SK-N-MC (cell line): ENCODE data around the gene SLC15A1.

Source experiments
- DNase-seq: peaks from one replicate; pipeline ENCODE4 v3.0.0-alpha.2; 2011; ENCODE audit warnings: low read depth, low spot score
- H3K27ac ChIP-seq: fragments of 200-600 bp; sonication (generic); 2 replicates; pipeline ENCODE4 v1.5.1; 2016; ENCODE audit warnings: mixed run types
- H3K36me3 ChIP-seq: fragments of 200-600 bp; sonication (generic); 2 replicates; pipeline ENCODE4 v1.6.1; 2017; ENCODE audit warnings: antibody characterized with exemption, low read length, mixed read lengths; ENCODE audit not compliant: insufficient read depth
- H3K4me3 ChIP-seq: fragments of 200-600 bp; sonication (generic); 2 replicates; pipeline ENCODE4 v1.5.1; 2016
- H3K9ac ChIP-seq: fragments of 200-600 bp; sonication (generic); 2 replicates; pipeline ENCODE4 v1.8.0; 2017; ENCODE audit warnings: mixed run types, mixed read lengths; ENCODE audit not compliant: insufficient read length
- H3K9me3 ChIP-seq: fragments of 200-600 bp; sonication (generic); 2 replicates; pipeline ENCODE4 v1.6.1; 2017; ENCODE audit warnings: low read depth, mild to moderate bottlenecking, antibody characterized with exemption, low read length, moderate library complexity, mixed read lengths
- EZH2 ChIP-seq: fragments of 200-600 bp; sonication (generic); IDR thresholded peaks from one replicate; pipeline ENCODE4 v1.6.1; 2017; ENCODE audit warnings: antibody characterized with exemption
- FOXP2 ChIP-seq: optimal IDR thresholded peaks from 2 replicates; pipeline ENCODE3; 2011; ENCODE audit warnings: mild to moderate bottlenecking, moderate library complexity; ENCODE audit not compliant: insufficient read depth; ENCODE audit errors: extremely low read length, control extremely low read depth
- POLR2AphosphoS5 ChIP-seq: IDR thresholded peaks from 2 replicates; pipeline ENCODE4 v1.6.1; 2012; ENCODE audit warnings: mild to moderate bottlenecking, low read depth, low read length, borderline replicate concordance

The SLC15A1 gene

DNA sequence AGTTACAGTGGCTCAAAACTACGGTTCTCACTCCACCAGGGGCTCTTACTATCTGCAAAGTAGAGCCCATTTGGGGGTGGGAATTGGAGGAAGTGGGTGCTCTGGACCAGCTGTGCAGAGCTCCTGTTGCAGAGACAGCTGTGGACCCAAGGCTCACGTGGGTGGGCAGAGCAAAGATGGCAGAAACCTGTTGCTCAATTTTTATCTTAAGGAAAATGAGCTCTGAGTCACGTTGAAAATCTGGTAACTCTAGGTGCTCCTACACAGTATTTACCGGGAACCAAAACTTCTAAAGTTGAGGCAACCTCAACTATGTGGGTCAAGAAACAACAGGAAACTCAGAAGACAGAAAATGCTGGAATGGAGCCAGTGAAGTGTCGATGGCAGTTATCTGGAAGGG, 30.2 kb upstream of the SLC15A1 start:
- H3K4me3 ChIP-seq: no peak overlapping the region
- DNase-seq: no peak
- no peaks in the 10 kb centered on the region for H3K9me3 ChIP-seq
- no peak overlapping the region for H3K9ac ChIP-seq
- H3K27ac ChIP-seq: no peak overlapping the region
- H3K36me3 ChIP-seq: no peaks in the 10 kb centered on the region
- TF ChIP-seq POLR2AphosphoS5 (no peak), EZH2 (no peak), FOXP2 (no peak)

DNA sequence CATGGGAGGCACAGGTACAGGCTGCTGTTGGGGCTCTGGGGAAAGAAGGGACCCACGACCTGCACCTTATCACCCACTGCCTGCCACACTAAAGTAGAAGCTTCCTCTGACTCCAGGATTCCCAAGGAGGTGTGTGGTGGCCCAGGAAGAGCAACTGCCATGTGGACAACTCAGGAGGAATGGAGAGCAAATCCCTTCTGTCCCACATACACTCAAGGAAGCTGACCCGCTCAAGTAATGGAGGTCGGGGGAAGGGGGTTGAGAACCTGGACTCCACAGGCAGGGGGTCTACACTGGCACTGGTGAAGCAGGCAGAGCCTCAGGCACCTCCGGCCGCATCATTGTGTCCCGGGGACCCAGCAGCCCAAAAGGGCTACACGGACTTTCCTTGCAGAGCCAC, 29.4 kb upstream of the SLC15A1 start:
- Histone ChIP-seq H3K4me3 (no peak overlapping the region), H3K27ac (no peak overlapping the region), H3K9ac (no peak overlapping the region), H3K9me3 (no peaks in the 10 kb centered on the region), H3K36me3 (no peaks in the 10 kb centered on the region)
- TF ChIP-seq EZH2: no peak
- no peak for TF ChIP-seq POLR2AphosphoS5
- TF ChIP-seq FOXP2: no peak
- no peak for DNase-seq

DNA sequence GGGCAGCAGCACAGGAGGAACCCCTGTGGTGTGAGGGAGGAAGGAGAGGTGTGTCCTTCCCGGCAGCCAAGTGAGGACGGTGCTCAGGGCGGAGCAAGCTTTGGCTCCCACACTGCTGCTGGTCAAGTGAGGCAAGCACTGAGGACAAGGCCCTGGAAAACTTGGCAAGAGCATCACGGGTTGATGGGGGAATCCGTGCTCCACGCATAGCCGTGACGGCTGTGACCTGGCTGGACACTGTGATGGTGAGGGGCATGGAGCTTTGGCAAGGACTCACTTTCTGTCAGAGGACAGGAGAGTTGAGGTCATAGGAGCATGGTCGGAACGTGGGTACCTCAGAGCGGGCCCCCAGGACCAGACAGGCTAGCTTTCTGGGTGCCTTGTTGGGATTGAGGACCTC, 29.0 kb upstream of the SLC15A1 start:
- DNase-seq: no peak
- no peaks in the 10 kb centered on the region for H3K9me3 ChIP-seq
- no peak overlapping the region for H3K27ac ChIP-seq
- TF ChIP-seq POLR2AphosphoS5 (no peak), EZH2 (no peak), FOXP2 (no peak)
- no peaks in the 10 kb centered on the region for H3K36me3 ChIP-seq
- no peak overlapping the region for H3K9ac ChIP-seq
- no peak overlapping the region for H3K4me3 ChIP-seq

DNA sequence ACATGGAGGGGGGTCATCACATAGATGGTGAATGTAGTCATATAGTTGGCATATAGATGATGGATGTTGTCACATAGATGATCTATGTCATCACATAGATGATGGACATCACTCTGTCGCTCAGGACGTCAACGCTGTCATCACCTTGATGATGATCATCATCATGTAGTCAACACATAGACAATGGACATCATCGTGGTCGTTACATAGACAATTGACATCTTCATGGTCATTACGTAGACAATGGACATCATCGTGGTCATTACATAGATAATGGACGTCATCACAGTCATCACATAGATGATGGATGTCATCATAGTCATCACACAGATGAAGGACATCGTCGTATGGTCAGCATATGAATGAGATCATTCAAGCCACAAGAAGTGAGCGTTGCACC, 28.6 kb upstream of the SLC15A1 start:
- Histone ChIP-seq H3K27ac (no peak overlapping the region), H3K4me3 (no peak overlapping the region), H3K9me3 (no peaks in the 10 kb centered on the region), H3K9ac (no peak overlapping the region), H3K36me3 (no peaks in the 10 kb centered on the region)
- DNase-seq: no peak
- TF ChIP-seq POLR2AphosphoS5: no peak
- TF ChIP-seq EZH2: no peak
- TF ChIP-seq FOXP2: no peak

DNA sequence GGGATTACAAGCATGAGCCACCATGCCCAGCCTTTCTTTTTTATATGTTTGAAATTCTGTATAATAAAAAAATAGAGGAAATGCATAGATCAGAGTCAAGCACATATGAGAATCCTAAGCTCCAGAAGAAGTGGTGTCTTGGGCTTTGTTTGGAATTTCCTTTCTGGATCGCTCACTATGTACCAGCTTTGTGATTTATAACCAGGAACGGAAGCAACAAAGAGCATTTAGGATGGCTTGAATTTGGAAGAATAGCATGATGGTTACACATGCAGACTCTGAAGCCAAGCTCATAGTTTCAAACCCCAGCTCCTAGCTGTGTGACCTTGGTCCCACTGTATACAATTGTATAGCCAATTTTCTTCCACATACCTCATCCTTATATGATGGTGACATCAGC, 28.0 kb upstream of the SLC15A1 start:
- no peak overlapping the region for H3K27ac ChIP-seq
- TF ChIP-seq EZH2 (no peak), FOXP2 (no peak), POLR2AphosphoS5 (no peak)
- H3K36me3 ChIP-seq: no peaks in the 10 kb centered on the region
- no peaks in the 10 kb centered on the region for H3K9me3 ChIP-seq
- no peak overlapping the region for H3K4me3 ChIP-seq
- no peak for DNase-seq
- H3K9ac ChIP-seq: no peak overlapping the region

DNA sequence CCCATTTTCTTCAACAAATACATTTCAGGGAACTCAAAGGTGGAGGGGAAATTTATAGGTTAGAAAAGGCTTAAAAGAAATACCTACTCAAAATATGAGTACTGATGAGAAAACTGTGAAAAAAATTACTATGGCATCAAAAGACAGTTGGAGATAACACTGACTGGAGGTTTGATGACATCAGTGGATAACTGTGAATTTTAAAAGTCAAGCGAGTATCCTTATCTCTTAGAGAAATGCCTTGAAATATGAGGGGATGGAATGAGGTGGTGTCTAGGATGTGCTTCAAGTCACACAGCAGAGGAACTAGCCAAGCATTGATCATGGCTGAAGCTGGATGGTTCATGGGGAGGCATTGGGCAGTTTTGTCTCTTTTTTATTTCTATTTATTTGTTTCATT, 27.2 kb upstream of the SLC15A1 start:
- no peaks in the 10 kb centered on the region for H3K9me3 ChIP-seq
- no peak overlapping the region for H3K27ac ChIP-seq
- no peak overlapping the region for H3K4me3 ChIP-seq
- TF ChIP-seq FOXP2 (no peak), POLR2AphosphoS5 (no peak), EZH2 (no peak)
- no peak for DNase-seq
- no peaks in the 10 kb centered on the region for H3K36me3 ChIP-seq
- no peak overlapping the region for H3K9ac ChIP-seq

DNA sequence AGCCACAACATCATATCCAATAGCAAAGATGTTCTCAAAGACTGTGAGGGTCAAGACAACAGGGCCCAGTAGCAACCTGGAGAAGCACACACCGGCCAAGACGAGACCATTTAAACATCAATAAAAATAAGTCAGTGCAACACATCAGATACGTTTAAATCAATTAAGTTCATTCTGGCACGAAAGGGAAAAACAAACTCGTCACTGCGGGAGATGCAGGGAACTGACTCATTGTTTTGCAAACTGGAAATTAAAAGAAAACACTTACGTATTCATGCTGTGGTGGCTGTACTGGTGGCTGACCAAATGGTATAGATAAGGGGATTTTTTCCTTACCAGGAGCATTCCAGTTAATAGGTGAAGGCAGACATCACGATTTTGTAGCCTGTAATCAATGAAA, 26.3 kb upstream of the SLC15A1 start:
- Histone ChIP-seq H3K27ac (no peak overlapping the region), H3K9me3 (no peaks in the 10 kb centered on the region), H3K9ac (no peak overlapping the region), H3K36me3 (no peaks in the 10 kb centered on the region), H3K4me3 (no peak overlapping the region)
- no peak for TF ChIP-seq FOXP2
- TF ChIP-seq POLR2AphosphoS5: no peak
- no peak for TF ChIP-seq EZH2
- no peak for DNase-seq

DNA sequence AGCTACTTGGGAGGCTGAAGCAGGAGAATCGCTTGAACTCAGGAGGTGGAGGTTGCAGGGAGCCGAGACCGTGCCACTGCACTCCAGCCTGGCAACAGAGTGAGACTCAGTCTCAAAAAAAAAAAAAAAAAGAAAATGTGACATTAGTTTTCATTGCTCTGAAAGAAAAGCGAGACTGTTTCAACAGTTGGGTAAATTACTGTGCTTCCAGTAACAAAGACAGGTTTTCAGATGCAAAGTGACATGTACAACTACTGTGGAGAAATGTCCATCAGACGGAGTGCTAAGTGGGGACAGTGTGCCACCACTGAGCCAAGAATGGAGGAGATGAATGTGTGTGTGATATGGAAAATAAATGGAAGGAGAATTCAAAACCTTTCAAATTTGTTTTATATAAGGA, 24.2 kb upstream of the SLC15A1 start:
- TF ChIP-seq FOXP2: no peak
- no peak for TF ChIP-seq POLR2AphosphoS5
- no peak for TF ChIP-seq EZH2
- no peak for DNase-seq
- Histone ChIP-seq H3K36me3 (no peaks in the 10 kb centered on the region), H3K9ac (no peak overlapping the region), H3K27ac (no peak overlapping the region), H3K9me3 (no peaks in the 10 kb centered on the region), H3K4me3 (no peak overlapping the region)

DNA sequence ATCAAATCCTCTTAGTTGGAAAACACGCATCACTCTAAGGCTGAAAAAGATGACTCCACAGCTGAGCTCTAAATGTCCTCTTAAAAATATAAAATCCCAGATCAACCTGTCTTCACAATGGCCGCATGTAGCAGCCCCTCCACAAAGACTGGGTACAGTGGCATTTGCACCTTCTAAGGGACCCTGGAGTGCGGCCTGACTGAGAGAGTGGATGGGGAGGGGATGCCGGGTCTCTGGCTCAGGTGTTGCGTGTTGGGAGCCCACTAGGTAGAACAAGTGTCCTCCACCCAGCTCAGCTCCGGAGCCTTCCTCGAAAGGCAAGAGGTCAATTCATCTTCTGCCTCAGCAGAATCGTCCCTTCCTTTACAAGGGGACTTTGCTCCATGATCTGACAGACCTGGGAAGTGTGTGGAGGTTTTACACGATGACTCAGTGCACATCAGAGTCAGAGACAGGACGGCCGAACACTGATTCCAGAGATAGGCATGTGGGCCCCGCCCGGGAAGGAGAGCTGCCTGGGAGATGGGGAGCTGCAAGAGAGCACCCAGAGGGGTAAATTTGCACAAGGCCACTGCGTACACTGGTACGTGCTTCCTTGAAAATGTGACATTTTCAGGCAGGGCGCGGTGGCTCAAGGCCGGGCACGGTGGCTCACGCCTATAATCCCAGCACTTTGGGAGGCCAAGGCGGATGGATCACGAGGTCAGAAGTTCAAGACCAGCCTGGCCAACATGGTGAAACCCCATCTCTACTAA, 23.5 kb upstream of the SLC15A1 start:
- TF ChIP-seq EZH2: no peak
- no peak for TF ChIP-seq POLR2AphosphoS5
- no peak for DNase-seq
- no peak overlapping the region for H3K27ac ChIP-seq
- H3K36me3 ChIP-seq: no peaks in the 10 kb centered on the region
- H3K4me3 ChIP-seq: no peak overlapping the region
- H3K9me3 ChIP-seq: no peaks in the 10 kb centered on the region
- no peak overlapping the region for H3K9ac ChIP-seq

DNA sequence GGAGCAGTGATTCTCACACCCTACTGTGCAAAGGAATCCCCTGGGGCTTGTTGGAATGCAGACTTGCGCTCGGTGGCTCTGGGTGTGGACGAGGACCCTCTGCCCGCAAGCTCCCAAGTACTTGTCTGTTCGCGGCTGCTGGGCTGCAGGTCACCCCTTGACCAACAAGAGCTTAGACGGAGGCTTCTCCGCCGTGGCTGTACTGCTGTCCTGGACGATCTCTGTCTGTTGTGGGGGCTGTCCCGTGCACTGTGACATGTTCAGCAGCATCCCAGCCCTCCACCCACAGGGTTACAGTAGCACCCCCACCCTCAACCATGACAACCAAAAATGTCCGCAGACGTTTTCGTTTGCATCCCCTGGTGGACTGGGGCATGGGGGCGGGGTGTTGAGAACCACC, 22.9 kb upstream of the SLC15A1 start:
- H3K9ac ChIP-seq: no peak overlapping the region
- DNase-seq: no peak
- H3K36me3 ChIP-seq: no peaks in the 10 kb centered on the region
- TF ChIP-seq POLR2AphosphoS5 (no peak), EZH2 (no peak), FOXP2 (no peak)
- no peak overlapping the region for H3K27ac ChIP-seq
- no peak overlapping the region for H3K4me3 ChIP-seq
- no peaks in the 10 kb centered on the region for H3K9me3 ChIP-seq
